Measurements from ENCODE around the gene PRKCQ.
A peak's percentile ranks its signal among the peaks of the same experiment; 100 is the strongest.
"Not testable (repeated sequence)": the region's sequence is repeated elsewhere in the genome, so short reads cannot be mapped to it uniquely, and the experiment has no call there.

The PRKCQ gene

GRCh38 chr10:6593241-6593671 lies 13.2 kb upstream of the PRKCQ start:
- no peak for DNase-seq

DNA sequence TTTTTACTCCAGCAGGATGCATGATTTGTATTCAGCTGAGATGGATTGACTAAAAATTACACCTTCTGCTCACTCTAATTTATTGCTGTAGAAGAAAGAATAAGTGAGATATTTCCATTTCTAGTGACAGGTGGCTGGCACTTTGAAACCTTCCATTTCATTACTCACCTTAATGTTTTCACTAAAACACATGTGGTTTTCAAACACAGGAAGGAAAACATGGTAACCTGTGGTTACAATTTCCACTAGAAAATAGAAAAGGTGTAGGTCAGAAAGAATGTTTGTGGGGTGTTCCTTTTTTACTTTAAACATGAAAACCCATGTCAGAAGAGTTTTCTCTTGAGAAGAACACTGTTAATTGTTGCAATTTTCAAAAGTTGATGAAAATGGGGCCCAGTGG lies 12.0 kb upstream of the PRKCQ start:
- DNase-seq: no peak

DNA sequence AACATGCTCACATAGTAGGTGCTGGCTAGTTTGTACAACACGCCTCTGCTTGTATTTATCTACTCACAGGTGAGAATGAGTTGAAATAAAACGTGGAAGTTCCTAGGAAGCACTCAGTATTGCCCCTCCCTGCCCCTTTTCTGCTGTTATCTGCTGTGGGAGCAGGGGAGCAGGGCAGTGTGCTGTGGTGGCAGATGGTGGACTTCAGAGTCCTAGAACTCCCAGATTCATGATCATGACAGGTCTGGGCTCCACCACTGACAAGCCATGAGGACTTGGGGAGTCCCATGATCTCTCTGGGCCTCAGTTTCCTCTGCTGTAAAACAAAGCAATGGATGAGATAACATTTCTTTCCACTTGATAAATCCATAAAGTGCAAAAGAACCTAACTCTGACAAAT lies 11.6 kb upstream of the PRKCQ start:
- DNase-seq: no peak

DNA sequence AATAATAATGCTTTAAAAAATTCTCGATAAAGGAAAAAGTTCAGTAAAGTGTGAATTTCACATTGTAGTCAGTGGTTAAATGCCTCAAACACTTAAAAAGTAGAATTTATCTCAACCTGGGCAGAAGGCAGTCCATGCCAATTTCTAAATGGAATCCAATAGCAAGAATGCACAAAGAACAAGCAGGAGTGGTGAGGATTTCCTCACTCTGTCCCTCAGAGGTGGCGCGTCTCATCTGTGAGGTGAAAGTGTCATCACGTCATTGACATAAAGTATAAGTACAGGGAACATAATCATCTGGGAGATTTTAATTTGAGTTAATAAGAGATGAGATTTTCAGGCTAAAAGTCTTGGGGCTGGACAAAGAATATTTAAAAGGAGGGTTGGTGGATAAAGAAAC lies 10.0 kb upstream of the PRKCQ start:
- no peak for DNase-seq

DNA sequence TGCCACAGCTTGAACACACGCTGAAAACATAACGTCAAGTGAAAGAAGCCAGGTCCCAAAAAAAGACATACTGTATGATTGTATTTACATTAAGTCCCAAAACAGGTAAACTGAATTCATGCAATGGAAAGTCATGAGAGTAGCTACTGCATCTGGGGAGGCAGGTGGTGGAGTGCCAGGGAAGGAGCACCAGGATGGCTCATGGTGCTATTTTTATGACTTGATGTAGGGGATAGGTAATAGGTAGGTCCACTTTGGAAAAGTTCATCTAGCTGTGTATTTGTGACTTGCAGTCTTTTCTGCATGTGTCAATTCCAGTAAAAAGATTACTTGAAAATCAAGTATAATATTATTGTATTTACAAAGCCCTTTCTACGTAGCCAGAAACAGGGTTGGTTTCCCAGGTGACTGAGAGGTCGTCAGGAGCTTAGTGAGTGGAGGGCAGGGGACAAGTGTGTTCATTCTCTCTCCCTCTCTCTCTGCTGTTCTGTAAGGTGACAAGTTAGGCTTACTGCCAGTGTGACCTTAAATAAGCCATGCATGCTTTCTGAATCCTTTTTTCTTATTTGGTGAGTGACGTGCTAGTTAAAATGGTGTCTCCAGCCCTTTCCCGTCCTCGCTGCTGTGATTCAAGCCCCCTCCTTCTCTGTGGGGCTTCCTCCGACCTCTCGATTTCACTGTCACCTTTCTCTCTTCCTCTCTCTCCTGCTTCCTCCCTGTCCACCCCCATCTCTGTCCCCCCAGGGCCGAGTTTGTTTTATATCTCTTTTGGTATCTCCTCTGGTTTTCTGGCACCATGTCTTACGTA lies 9.4 kb upstream of the PRKCQ start:
- no peak for DNase-seq

DNA sequence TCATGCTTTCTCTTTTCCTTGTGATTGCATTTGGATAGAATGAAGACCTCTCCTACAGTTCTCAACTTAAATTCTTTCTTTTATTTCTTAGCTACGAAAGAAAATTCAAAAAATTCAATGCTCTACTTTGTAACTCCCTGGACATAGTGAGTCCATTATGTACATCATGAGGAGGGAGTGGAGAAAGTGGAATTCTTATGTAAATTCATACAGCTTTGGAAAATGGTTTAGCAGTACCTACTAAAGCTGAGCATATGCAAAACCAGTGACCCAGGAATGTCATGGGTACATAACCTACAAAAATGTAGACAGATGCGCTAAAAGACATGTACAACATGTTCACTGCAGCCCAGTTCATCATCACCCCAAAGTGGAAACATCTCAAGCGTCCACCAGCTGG lies 8.8 kb upstream of the PRKCQ start:
- no peak for DNase-seq

DNA sequence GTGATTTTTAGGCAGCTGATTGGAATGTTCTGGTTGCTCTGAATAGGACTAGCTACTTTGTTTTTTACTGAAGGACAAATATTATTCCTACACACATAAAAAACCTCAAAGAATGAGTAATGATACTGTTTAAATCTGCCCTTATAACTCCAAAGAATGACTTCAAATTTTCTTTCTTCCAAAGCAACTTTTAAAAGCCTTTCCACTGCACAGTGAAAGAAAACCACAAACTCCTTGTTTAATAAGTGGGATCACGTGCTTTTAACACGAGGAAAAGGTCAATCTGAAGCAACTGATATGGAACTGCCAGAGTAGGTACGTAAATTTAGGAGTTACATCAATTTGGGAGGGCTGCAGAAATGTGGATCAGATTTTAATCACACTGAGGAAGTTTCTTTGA lies 8.0 kb upstream of the PRKCQ start:
- DNase-seq: no peak

GRCh38 chr10:6586501-6586900 lies 6.4 kb upstream of the PRKCQ start:
- DNase-seq: no peak

GRCh38 chr10:6583447-6583846 lies 3.4 kb upstream of the PRKCQ start:
- no peak for DNase-seq

GRCh38 chr10:6582913-6583312 lies 2.8 kb upstream of the PRKCQ start:
- not testable (repeated sequence) for DNase-seq

DNA sequence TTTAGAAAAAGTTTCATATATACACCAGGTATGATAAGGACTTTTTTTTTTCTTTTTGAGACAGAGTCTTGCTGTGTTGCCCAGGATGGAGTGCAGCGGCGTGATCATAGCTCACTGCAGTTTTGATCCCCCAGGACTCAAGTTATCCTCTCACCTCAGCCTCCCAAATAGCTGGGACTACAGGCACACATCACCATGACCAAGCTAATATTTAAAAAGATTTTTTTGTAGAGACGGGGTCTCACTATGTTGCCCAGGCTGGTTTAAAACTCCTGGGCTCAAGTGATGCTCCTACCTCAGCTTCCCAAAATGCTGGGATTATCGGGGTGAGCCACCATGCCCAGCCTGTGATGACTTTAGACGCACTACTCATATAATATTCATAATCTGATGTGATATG lies 2.2 kb upstream of the PRKCQ start:
- DNase-seq: no peak

DNA sequence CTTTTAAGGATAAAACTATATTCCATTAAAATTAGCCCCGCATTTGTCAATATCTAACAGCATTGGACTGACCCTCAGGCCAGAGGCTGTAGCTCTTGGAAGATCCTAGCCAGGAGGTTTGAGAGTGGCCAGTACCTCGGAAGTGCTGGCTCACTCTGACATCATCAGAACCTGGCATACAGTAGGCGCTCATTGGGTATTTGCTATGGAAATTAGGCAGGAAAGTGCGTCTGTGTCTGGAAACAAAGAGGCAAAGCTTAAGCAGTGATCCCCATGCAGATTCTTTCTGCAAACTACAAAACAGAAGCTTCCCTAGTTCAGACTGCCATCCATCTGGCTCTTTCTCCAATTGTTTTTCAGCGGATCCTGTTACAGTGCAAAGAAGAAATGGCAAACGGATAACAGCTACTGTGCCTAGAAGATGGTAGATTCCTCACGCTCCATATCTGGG lies 1.7 kb upstream of the PRKCQ start:
- no peak for DNase-seq

GRCh38 chr10:6581223-6581622 lies 1.1 kb upstream of the PRKCQ start:
- DNase-seq: not testable (repeated sequence)

DNA sequence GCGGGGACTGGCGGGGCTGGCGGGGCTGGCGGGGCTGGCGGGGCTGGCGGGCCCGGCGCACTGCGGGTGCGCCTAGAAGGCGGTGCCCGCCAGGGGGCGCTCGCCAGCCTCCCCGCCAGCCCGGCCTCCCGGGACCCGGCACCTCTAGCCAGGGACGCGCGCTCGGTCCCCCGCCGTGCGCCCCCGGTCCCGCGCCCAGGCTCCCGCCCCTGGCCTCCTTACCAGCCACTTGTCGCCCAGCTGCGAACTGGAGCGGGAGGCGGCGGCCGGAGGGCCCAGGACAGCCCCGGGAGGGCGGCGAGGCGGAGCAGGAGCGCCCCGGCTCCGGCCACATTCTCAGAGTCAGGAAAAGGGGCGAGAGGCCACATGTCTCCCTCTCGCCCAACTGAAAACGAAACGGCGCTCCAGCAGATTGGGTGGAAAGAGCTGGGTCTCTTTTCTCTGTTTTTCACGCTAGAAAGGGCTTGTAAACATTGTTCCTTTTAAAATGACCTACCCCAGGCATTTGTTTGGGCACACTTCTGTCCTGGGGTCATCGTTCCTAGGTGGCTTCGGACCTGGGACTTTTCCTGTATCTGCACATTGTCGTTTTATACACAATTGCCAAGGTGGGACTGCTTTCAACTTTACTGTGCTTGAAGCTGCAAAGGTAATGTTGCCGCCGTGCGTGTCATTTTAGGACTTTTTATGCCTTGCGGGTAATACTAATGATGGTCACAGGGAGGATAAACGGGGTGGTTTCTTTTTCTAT lies 378 bp upstream of the PRKCQ start:
- peak; percentile 73 for DNase-seq

- DNase-seq: no peak
Observed at GRCh38 chr10:6579183-6579903, 733 bp downstream of the PRKCQ start.

- DNase-seq: no peak
Observed at GRCh38 chr10:6578795-6579182, 1.3 kb downstream of the PRKCQ start.

- no peak for DNase-seq
Observed at GRCh38 chr10:6578251-6578771, 1.8 kb downstream of the PRKCQ start.

DNA sequence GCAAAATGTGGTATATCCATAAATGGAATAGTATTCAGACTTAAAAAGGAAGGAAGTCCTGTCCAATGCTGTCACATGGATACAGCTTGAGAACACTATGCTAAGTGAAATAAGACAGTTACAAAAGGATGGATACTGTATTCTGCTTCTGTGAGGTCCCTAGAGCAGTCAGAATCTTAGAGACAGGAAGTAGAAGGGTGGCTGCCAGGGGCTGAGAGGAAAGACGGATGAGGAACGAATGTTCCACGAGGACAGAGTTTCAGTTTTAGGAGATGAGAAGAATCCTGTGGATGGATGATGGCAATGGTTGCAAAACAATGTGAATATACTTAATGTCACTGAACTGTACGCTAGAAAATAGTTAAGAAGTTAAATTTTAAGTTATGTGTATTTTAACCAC lies 3.8 kb downstream of the PRKCQ start:
- no peak for DNase-seq

GRCh38 chr10:6574664-6575176 lies 5.4 kb downstream of the PRKCQ start:
- no peak for DNase-seq

DNA sequence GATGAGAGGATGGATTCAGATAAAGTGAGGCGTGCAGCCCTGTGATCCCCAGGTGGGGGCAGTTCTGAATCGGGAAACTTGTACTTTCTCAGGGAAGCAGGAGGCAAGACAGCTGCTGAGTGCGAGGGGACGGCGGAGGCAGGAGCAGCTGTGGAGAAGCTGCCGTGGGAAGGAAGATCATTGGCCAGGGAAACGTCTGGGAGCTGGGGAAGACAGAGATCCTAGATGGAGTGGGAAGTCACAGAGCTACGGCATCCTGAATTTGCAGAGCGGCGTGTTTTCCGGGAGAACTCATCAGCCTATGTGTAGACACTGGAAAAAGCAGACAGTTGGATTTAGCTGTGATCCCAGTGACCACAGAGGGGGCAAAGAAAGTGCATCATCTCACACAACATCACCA lies 9.2 kb downstream of the PRKCQ start:
- no peak for DNase-seq

DNA sequence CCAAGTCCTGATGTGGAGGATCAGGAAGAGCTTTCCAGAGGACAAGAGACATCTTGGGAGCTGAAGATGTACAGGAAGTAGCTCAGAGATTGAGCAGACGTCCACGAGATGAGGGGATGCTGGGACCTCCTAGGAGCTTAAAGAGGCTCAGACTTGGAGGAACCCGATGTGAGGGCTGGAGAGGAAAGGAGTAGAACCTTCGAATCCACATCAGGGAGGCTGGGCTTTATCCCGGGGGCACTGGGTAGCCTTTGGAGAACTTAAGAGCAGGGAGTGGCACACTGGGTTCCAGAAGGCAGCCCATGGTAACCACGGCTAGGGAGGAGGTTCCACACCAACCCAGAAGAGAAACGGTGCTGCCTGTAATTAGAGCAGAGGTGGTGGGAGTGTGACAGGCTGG lies 10.8 kb downstream of the PRKCQ start:
- no peak for DNase-seq

GRCh38 chr10:6567884-6568283 lies 12.2 kb downstream of the PRKCQ start:
- no peak for DNase-seq

GRCh38 chr10:6567203-6567703 lies 12.8 kb downstream of the PRKCQ start:
- DNase-seq: no peak

All from activated gamma-delta T cell (primary cell).